NCI-H146 (cell line): Measurements from ENCODE around the gene OSBPL8.
"Not testable (repeated sequence)": the region's sequence is repeated elsewhere in the genome, so short reads cannot be mapped to it uniquely, and the experiment has no call there.

Experiments
- DNase-seq: peaks from one replicate; lab custom pipeline; 2025; lab: John Stamatoyannopoulos, UW

The OSBPL8 gene

GRCh38 chr12:76529226-76529918 is 30.2 kb downstream of the OSBPL8 start:
- no peak for DNase-seq

GRCh38 chr12:76523408-76523807 is 36.2 kb downstream of the OSBPL8 start:
- DNase-seq = no peak

GRCh38 chr12:76520348-76520747 is 39.2 kb downstream of the OSBPL8 start:
- DNase-seq = no peak

GRCh38 chr12:76519538-76519937 is 40.0 kb downstream of the OSBPL8 start:
- no peak for DNase-seq

GRCh38 chr12:76518699-76519098 is 40.9 kb downstream of the OSBPL8 start:
- no peak for DNase-seq

- DNase-seq = no peak
These were observed 44.3 kb downstream of the OSBPL8 start for GRCh38 chr12:76515271-76515670.

- DNase-seq = not testable (repeated sequence)
These were observed 48.4 kb downstream of the OSBPL8 start for GRCh38 chr12:76511116-76511716.

- no peak for DNase-seq
These were observed 51.2 kb downstream of the OSBPL8 start for GRCh38 chr12:76508128-76508980.

- no peak for DNase-seq
These were observed 53.4 kb downstream of the OSBPL8 start for GRCh38 chr12:76506149-76506548.

GRCh38 chr12:76505050-76505449 is 54.5 kb downstream of the OSBPL8 start:
- DNase-seq = no peak

- no peak for DNase-seq
These were observed 55.0 kb downstream of the OSBPL8 start for GRCh38 chr12:76504606-76505005.

- DNase-seq = no peak
These were observed 55.6 kb downstream of the OSBPL8 start for GRCh38 chr12:76503957-76504356.

GRCh38 chr12:76501390-76501789 is 58.2 kb downstream of the OSBPL8 start:
- no peak for DNase-seq

- DNase-seq = not testable (repeated sequence)
These were observed 60.4 kb downstream of the OSBPL8 start for GRCh38 chr12:76499136-76499535.

GRCh38 chr12:76495556-76495955 is 64.0 kb downstream of the OSBPL8 start:
- DNase-seq = no peak

- no peak for DNase-seq
These were observed 68.3 kb downstream of the OSBPL8 start for GRCh38 chr12:76491292-76491691.

- DNase-seq = no peak
These were observed 68.8 kb downstream of the OSBPL8 start for GRCh38 chr12:76490763-76491162.

GRCh38 chr12:76489737-76490136 is 69.8 kb downstream of the OSBPL8 start:
- no peak for DNase-seq

- no peak for DNase-seq
These were observed 73.6 kb downstream of the OSBPL8 start for GRCh38 chr12:76486011-76486410.

GRCh38 chr12:76480796-76481195 is 78.8 kb downstream of the OSBPL8 start:
- DNase-seq = no peak

- no peak for DNase-seq
These were observed 81.5 kb downstream of the OSBPL8 start for GRCh38 chr12:76478045-76478444.

- DNase-seq = not testable (repeated sequence)
These were observed 86.7 kb downstream of the OSBPL8 start for GRCh38 chr12:76472862-76473261.

- DNase-seq = no peak
These were observed 88.0 kb downstream of the OSBPL8 start for GRCh38 chr12:76471579-76471978.
